SHP77 treated with DMSO at 0.1 percent for 48 hours (cell line): ENCODE measurements around the gene MEMO1.
"Not testable (repeated sequence)": the region's sequence is repeated elsewhere in the genome, so short reads cannot be mapped to it uniquely, and the experiment has no call there.

ENCODE experiments used
- DNase-seq: peaks from one replicate; lab custom pipeline; 2025; lab: John Stamatoyannopoulos, UW

Gene MEMO1

GRCh38 chr2:31907491-31907890 lies 103.3 kb downstream of the MEMO1 start:
- not testable (repeated sequence) for DNase-seq

- no peak for DNase-seq
Measured at GRCh38 chr2:31903109-31903780, 107.6 kb downstream of the MEMO1 start.

- no peak for DNase-seq
Measured at GRCh38 chr2:31901900-31902299, 108.9 kb downstream of the MEMO1 start.

- DNase-seq = not testable (repeated sequence)
Measured at GRCh38 chr2:31900156-31900555, 110.7 kb downstream of the MEMO1 start.

GRCh38 chr2:31898346-31898745 lies 112.5 kb downstream of the MEMO1 start:
- DNase-seq = not testable (repeated sequence)

- not testable (repeated sequence) for DNase-seq
Measured at GRCh38 chr2:31897340-31897739, 113.5 kb downstream of the MEMO1 start.

- no peak for DNase-seq
Measured at GRCh38 chr2:31896293-31896692, 114.5 kb downstream of the MEMO1 start.

- DNase-seq = no peak
Measured at GRCh38 chr2:31894656-31895055, 116.2 kb downstream of the MEMO1 start.

- DNase-seq = no peak
Measured at GRCh38 chr2:31893094-31893493, 117.7 kb downstream of the MEMO1 start.

- DNase-seq = no peak
Measured at GRCh38 chr2:31889044-31889443, 121.8 kb downstream of the MEMO1 start.

- no peak for DNase-seq
Measured at GRCh38 chr2:31888550-31888949, 122.3 kb downstream of the MEMO1 start.

- no peak for DNase-seq
Measured at GRCh38 chr2:31886700-31887099, 124.1 kb downstream of the MEMO1 start.

GRCh38 chr2:31877008-31877407 lies 133.8 kb downstream of the MEMO1 start:
- no peak for DNase-seq

- DNase-seq = no peak
Measured at GRCh38 chr2:31874071-31874470, 136.7 kb downstream of the MEMO1 start.

GRCh38 chr2:31865215-31865614 lies 145.6 kb downstream of the MEMO1 start:
- DNase-seq = no peak

- no peak for DNase-seq
Measured at GRCh38 chr2:31863867-31864266, 146.9 kb downstream of the MEMO1 start.

- DNase-seq = not testable (repeated sequence)
Measured at GRCh38 chr2:31863015-31863656, 147.7 kb downstream of the MEMO1 start.

- no peak for DNase-seq
Measured at GRCh38 chr2:31859959-31860358, 150.8 kb downstream of the MEMO1 start.

GRCh38 chr2:31853521-31853920 lies 157.3 kb downstream of the MEMO1 start:
- no peak for DNase-seq

- DNase-seq = not testable (repeated sequence)
Measured at GRCh38 chr2:31842150-31842549, 168.7 kb downstream of the MEMO1 start.

- no peak for DNase-seq
Measured at GRCh38 chr2:31835450-31835849, 175.4 kb downstream of the MEMO1 start.

- DNase-seq = no peak
Measured at GRCh38 chr2:31832363-31832762, 178.4 kb downstream of the MEMO1 start.

GRCh38 chr2:31831585-31831984 lies 179.2 kb downstream of the MEMO1 start:
- no peak for DNase-seq

GRCh38 chr2:31828891-31829290 lies 181.9 kb downstream of the MEMO1 start:
- DNase-seq = no peak
